Transverse colon (tissue), 4 donors: ENCODE measurements around the gene OTC. TPM values are rescaled to one million over a fixed set of nuclear protein-coding genes. Genes with fewer than 3 reads are reported as not detected.

Source experiments
- DNase-seq: peaks from one replicate; pipeline ENCODE4 v3.0.0-alpha.2; 2019
- H3K27ac ChIP-seq, 4 donors: fragments of 200-600 bp; sonication (generic); 2 replicates each; pipeline ENCODE4 v1.5.1; 2016 to 2018; ENCODE audit warnings: inconsistent platforms in 4 of 4
- H3K27me3 ChIP-seq: fragments of 200-600 bp; sonication (generic); 2 replicates; pipeline ENCODE4 v1.5.1; 2017; ENCODE audit warnings: inconsistent platforms
- H3K36me3 ChIP-seq, 4 donors: fragments of 200-600 bp; sonication (generic); 2 replicates each; pipeline ENCODE4 v1.5.1; 2017 to 2019; ENCODE audit warnings: inconsistent platforms in 4 of 4
- H3K4me1 ChIP-seq, 4 donors: fragments of 200-600 bp; sonication (generic); 2 replicates each; pipeline ENCODE4 v1.5.1; 2017 to 2020; ENCODE audit warnings: inconsistent platforms in 4 of 4
- H3K4me3 ChIP-seq, 4 donors: fragments of 200-600 bp; sonication (generic); 1 replicate in 1 of 4; 2 replicates in 3 of 4; pipeline versions ENCODE4 v1.5.1 to v1.6.1; 2017 to 2019; ENCODE audit warnings: inconsistent platforms in 4 of 4
- H3K9me3 ChIP-seq, 2 donors: fragments of 200-600 bp; sonication (generic); 2 replicates each; pipeline ENCODE4 v1.5.1; 2017 to 2019; ENCODE audit warnings: inconsistent platforms in 2 of 2
- CTCF ChIP-seq, 5 experiments: fragments of 200-600 bp in 3 of 5; fragments of 450-650 bp in 2 of 5; sonication (generic) in 3 of 5; IDR thresholded peaks; 1 replicate in 2 of 5; 2 replicates in 3 of 5; pipeline ENCODE4 v1.5.1; 2016 to 2017; ENCODE audit warnings: antibody characterized with exemption in 5 of 5, inconsistent platforms in 3 of 5, mild to moderate bottlenecking in 2 of 5, moderate library complexity in 1 of 5
- EP300 ChIP-seq: sonication (generic); formaldehyde crosslinking; IDR thresholded peaks from one replicate; pipeline ENCODE4 v1.6.1; 2017; ENCODE audit warnings: antibody characterized with exemption, low read depth
- POLR2A ChIP-seq: fragments of 450-650 bp; IDR thresholded peaks from one replicate; pipeline ENCODE4 v1.6.1; 2016; ENCODE audit warnings: antibody characterized with exemption, mild to moderate bottlenecking, moderate library complexity
- POLR2AphosphoS5 ChIP-seq, 3 donors: sonication (generic); formaldehyde crosslinking; IDR thresholded peaks; one replicate each; pipeline ENCODE4 v1.6.1; 2016; ENCODE audit warnings: antibody characterized with exemption in 3 of 3
- WGBS, 2 donors: methylation state at CpG; one replicate each; pipeline ENCODE4 v1.1.5; 2018; ENCODE audit warnings: low coverage in 1 of 2; 5-methylcytosine and 5-hydroxymethylcytosine counted together
- in situ Hi-C, 4 donors: fragments of 200-750 bp; cut with MboI; loops; one replicate each; pipeline versions ENCODE4 v1.15.0 to v1.15.1; 2017; ENCODE audit warnings: low sequenced_read_pairs in 3 of 4, low pct_ligation_motif_present in 1 of 4, low pct_unique_long_range_greater_than_20kb in 1 of 4
- intact Hi-C: fragments of 100-400 bp; cut with DNase I; formaldehyde crosslinking; loops from one replicate; pipeline ENCODE4 v1.15.1; 2023; ENCODE audit warnings: low total_unique reads
- total RNA-seq, 4 donors: library from RNA; depleted of rRNA; stranded (reverse); fragments of >200 nt; gene quantifications; one replicate each; pipeline ENCODE4 v1.1.0, GENCODE V29; 2016

Gene OTC
- total RNA-seq, result 1 to 10 TPM in 1 of 4 donors, under 1 TPM in 1, not detected in 2; 0.95 to 1.4 TPM

- Histone ChIP-seq H3K27me3 (no peaks in the 10 kb centered on the region), H3K36me3 (no peaks in the 10 kb centered on the region), H3K4me1 (no peaks in the 10 kb centered on the region), H3K4me3 (no peak within 1 kb of the TSS), H3K9me3 (no peaks in the 10 kb centered on the region), H3K27ac (peak within 1 kb of the TSS in 1 of 4 donors; percentile 44)
- in situ Hi-C loops, result loop anchor here in 1 of 4 donors (25.0 kb wide), 1 partner anchor 90 kb away; no protein-coding TSS in a partner anchor
- WGBS, 2 donors, result 54 to 100% methylated on average over 1 to 4 of the region's 4 CpGs
- intact Hi-C loops, result no loop called here
- no peak for TF ChIP-seq CTCF (IDR thresholded peaks at IDR 0.05)
- no peak for TF ChIP-seq POLR2A
- no peak for TF ChIP-seq POLR2AphosphoS5 (IDR thresholded peaks at IDR 0.05)
- TF ChIP-seq EP300, result no peak
- DNase-seq, result no peak
Observed at GRCh38 chrX:38352362-38352761, at the start of gene OTC. TSS of gene OTC (plus strand) at chrX:38352604. CDS start at chrX:38352697, 93 bp downstream.

- Histone ChIP-seq H3K4me3 (no peak overlapping the region), H3K36me3 (no peaks in the 10 kb centered on the region), H3K9me3 (no peaks in the 10 kb centered on the region), H3K4me1 (no peaks in the 10 kb centered on the region), H3K27me3 (no peaks in the 10 kb centered on the region), H3K27ac (no peak overlapping the region)
- in situ Hi-C loops, result no loop called here
- intact Hi-C loops, result no loop called here
- 42 to 100% methylated on average over 1 to 4 of the region's 4 CpGs for WGBS, 2 donors
- TF ChIP-seq CTCF (IDR thresholded peaks at IDR 0.05) (no peak), POLR2A (no peak), POLR2AphosphoS5 (IDR thresholded peaks at IDR 0.05) (no peak), EP300 (no peak)
- DNase-seq, result no peak
Observed at GRCh38 chrX:38304010-38304409, 48.4 kb upstream of the OTC start.

DNA sequence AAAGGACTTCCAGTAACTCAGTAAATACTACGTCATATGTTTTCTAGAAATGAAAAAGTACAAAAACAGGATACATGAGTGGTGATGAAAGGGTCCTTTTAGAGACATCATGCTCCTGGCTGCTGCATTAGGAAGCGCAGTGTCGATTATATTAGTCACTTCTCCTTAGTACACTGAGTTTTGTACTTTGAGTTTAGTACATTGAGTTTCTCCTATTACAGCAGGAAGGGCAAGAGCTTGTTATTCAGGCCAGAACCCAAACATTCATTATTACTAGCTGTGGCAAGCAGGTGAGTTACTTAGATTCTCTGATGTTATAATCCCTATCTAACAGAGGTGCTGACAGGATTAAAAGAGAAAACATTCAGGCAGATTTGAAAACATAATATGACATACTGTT lies 46.4 kb upstream of the OTC start:
- TF ChIP-seq POLR2AphosphoS5 (IDR thresholded peaks at IDR 0.05) (no peak), EP300 (peak; percentile 14), CTCF (IDR thresholded peaks at IDR 0.05) (no peak), POLR2A (no peak)
- Histone ChIP-seq H3K4me1 (no peaks in the 10 kb centered on the region), H3K27me3 (no peaks in the 10 kb centered on the region), H3K4me3 (no peak overlapping the region), H3K9me3 (no peaks in the 10 kb centered on the region), H3K36me3 (no peaks in the 10 kb centered on the region), H3K27ac (no peak overlapping the region)
- intact Hi-C loops (no loop called here), in situ Hi-C loops (no loop called here)
- WGBS, 2 donors, result 84 to 90% methylated on average over 3 of the region's 3 CpGs
- no peak for DNase-seq

GRCh38 chrX:38311743-38312142 lies 40.7 kb upstream of the OTC start:
- 73% methylated on average over 2 of the region's 2 CpGs for WGBS, 2 donors
- DNase-seq, result no peak
- Histone ChIP-seq H3K36me3 (no peaks in the 10 kb centered on the region), H3K27ac (no peak overlapping the region), H3K4me1 (no peaks in the 10 kb centered on the region), H3K9me3 (no peaks in the 10 kb centered on the region), H3K27me3 (no peaks in the 10 kb centered on the region), H3K4me3 (no peak overlapping the region)
- TF ChIP-seq CTCF (IDR thresholded peaks at IDR 0.05) (no peak), POLR2A (no peak), POLR2AphosphoS5 (IDR thresholded peaks at IDR 0.05) (no peak), EP300 (no peak)
- intact Hi-C loops (no loop called here), in situ Hi-C loops (no loop called here)
